Esophagus squamous epithelium (tissue), 4 donors: ENCODE results near the gene RNF181.

Experiments
- POLR2A ChIP-seq, 4 donors: fragments of 450-650 bp; IDR thresholded peaks; one replicate each; pipeline ENCODE4 v1.6.1; 2017; ENCODE audit warnings: antibody characterized with exemption in 4 of 4, mild to moderate bottlenecking in 4 of 4, moderate library complexity in 3 of 4
- TF ChIP-seq, protein P1 (sequence below), 6 experiments: fragments of 450-650 bp in 4 of 6; fragments of 200-600 bp in 2 of 6; sonication (generic) in 2 of 6; IDR thresholded peaks; one replicate each; pipeline ENCODE4 v1.5.1; 2016 to 2019; ENCODE audit warnings: antibody characterized with exemption in 6 of 6, mild to moderate bottlenecking in 4 of 6, moderate library complexity in 4 of 6

DNA sequence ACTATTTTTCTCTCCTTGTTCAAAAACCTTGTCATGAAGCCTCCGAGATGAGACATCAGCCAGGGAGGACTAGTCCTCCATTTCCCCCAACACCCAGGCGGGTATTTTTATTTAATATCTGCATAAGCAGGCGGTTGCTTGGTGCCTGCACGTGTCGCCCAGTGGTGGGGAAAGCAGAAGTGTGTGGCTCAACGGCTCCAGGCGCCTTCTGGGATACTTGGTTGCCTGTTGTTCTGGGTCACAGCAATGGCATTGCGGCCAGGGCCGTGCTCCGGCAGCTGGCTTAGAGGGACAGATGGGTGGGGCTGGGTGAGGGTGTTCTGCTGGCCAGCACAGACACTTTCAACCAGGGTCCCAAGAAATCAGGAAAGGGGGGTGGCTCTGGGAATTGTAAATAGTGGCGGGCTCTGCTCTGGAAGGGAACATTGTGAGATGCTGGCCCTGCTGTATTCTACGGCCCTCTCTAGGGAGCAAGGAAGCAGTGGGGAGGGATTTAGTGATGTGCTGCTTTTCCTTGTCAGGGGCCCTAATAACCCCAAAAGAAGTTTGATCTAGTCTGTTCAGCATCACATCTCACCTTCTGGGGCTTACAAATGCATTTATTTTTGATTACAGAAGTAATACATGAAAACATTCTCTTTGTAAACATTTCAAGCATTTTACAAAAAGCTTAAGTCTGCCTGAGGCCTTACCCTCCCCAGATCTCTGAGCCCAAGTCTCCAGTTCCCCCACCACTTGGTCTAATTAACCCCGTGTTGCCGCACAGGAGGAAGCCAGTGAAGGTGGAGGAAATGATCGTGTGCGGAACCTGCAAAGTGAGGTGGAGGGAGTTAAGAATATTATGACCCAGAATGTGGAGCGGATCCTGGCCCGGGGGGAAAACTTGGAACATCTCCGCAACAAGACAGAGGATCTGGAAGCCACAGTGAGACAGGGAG, 17.0 kb upstream of the RNF181 start:
- TF ChIP-seq, protein P1, sequence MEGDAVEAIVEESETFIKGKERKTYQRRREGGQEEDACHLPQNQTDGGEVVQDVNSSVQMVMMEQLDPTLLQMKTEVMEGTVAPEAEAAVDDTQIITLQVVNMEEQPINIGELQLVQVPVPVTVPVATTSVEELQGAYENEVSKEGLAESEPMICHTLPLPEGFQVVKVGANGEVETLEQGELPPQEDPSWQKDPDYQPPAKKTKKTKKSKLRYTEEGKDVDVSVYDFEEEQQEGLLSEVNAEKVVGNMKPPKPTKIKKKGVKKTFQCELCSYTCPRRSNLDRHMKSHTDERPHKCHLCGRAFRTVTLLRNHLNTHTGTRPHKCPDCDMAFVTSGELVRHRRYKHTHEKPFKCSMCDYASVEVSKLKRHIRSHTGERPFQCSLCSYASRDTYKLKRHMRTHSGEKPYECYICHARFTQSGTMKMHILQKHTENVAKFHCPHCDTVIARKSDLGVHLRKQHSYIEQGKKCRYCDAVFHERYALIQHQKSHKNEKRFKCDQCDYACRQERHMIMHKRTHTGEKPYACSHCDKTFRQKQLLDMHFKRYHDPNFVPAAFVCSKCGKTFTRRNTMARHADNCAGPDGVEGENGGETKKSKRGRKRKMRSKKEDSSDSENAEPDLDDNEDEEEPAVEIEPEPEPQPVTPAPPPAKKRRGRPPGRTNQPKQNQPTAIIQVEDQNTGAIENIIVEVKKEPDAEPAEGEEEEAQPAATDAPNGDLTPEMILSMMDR (IDR thresholded peaks at IDR 0.05): no peak
- peak in 1 of 4 donors; percentile 25 for TF ChIP-seq POLR2A (IDR thresholded peaks at IDR 0.05)
